Measurements from ENCODE around the gene SLC25A25.
A peak's percentile ranks its signal among the peaks of the same experiment; 100 is the strongest.

The SLC25A25 gene

DNA sequence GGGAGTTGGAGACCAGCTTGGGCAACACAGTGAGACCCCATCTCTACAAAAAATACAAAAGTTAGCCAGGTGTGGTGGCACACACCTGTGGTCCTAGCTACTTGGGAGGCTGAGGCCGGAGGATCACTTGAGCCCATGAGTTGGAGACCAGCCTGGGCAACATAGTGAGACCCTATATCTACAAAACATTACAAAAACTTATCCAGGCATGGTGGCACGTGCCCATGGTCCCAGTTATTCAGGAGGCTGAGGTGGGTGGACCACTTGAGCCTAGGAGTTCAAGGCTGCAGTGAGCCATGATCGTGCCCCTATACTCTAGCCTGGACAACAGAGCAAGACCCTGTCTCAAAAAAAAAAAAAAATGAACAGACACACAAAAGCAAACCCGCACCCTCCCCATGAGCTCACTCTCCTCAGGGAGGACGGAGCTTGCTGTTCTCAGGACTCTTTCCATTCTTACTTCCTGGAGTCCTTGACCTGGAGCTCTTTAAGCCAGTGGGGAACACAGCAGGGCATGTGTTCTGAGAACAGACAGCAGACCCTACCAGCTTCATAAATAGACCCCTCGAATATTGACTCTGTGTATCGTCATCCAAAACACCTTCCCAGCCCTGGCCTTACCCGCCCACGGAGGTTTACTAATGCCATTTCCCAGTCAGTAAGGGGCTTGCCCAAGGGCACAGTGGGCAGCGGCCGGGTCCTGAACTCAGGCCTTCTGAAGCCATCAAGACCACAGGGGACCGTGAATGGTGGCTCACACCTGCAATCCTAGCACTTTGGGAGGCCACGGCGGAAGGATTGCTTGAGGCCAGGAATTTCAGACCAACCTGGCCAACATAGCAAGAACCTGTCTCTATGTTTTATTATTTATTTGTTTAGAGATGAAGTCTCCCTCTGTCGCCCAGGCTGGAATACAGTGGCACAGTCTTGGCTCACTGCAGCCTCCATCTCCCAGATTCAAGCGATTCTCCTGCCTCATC is 48.4 kb downstream of the SLC25A25 start:
- no peak for DNase-seq (ENCODE audit: extremely low read depth, low read depth)
- TF ChIP-seq, protein P1, sequence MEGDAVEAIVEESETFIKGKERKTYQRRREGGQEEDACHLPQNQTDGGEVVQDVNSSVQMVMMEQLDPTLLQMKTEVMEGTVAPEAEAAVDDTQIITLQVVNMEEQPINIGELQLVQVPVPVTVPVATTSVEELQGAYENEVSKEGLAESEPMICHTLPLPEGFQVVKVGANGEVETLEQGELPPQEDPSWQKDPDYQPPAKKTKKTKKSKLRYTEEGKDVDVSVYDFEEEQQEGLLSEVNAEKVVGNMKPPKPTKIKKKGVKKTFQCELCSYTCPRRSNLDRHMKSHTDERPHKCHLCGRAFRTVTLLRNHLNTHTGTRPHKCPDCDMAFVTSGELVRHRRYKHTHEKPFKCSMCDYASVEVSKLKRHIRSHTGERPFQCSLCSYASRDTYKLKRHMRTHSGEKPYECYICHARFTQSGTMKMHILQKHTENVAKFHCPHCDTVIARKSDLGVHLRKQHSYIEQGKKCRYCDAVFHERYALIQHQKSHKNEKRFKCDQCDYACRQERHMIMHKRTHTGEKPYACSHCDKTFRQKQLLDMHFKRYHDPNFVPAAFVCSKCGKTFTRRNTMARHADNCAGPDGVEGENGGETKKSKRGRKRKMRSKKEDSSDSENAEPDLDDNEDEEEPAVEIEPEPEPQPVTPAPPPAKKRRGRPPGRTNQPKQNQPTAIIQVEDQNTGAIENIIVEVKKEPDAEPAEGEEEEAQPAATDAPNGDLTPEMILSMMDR (IDR thresholded peaks at IDR 0.05; ENCODE audit: low read depth, low read length), result no peak

DNA sequence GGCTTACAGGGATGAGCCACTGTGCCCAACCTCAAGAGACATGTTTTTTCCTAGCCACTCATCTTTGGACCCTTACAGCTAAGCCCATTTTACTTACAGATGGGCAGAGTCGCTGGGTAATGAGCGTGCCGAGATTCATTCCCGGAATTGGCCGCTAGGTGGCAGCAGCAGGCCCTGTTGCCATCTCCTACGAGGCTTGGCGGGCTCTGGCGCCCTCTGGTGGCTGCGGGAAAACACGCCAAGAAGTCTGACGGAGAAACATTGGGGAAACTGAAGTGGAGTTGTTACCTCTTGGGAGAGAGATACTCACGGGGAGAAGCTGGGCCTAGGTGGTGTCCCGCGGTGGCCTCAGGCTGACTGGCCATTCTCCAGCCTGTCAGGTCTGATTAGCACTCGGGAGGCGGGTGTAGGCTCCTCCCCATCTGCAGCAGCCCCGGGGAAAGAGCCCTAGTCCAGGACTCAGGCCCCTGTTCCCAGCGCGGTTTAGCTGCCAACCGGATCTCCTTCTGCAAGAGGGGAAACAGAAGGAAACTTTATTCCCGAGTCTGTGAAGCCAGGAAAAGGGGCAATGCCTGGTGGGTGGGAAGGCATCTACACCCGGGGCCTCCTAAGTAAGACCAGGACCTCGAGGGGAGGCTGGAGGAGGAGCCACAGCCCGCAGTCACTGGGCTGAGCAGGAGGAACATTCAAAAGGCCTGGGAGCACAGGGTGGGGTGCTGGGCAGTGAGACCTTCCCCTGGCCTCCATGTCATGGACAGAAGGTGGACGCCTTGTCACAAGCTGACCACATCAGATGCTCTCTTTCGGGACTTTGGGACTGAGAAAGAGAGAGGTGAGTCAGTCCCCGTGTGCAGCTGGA is 49.8 kb downstream of the SLC25A25 start:
- TF ChIP-seq, protein P1 (IDR thresholded peaks at IDR 0.05; ENCODE audit: low read depth, low read length), result no peak; the same call in none of the 2 replicates
- DNase-seq (ENCODE audit: extremely low read depth, low read depth), result peak; percentile 59

DNA sequence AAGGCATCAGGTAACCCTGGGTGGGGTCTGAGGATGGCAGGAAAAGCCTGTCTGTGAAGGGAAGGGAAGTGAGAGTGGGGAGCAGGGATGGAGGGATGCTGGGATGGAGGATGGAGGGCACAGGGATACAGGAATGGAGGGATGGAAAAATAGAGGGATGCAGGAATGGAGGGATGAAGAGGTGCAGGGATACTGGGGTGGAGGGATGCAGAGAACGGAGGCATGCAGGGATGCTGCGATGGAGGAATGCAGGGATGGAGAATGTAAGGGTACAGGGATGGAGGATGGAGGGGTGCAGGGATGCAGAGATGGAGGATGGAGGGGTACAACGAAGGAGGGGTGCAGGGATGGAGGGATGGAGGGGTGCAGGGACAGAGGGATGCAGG is 50.4 kb downstream of the SLC25A25 start:
- DNase-seq (ENCODE audit: extremely low read depth, low read depth), result no peak
- TF ChIP-seq, protein P1 (IDR thresholded peaks at IDR 0.05; ENCODE audit: low read depth, low read length), result no peak

DNA sequence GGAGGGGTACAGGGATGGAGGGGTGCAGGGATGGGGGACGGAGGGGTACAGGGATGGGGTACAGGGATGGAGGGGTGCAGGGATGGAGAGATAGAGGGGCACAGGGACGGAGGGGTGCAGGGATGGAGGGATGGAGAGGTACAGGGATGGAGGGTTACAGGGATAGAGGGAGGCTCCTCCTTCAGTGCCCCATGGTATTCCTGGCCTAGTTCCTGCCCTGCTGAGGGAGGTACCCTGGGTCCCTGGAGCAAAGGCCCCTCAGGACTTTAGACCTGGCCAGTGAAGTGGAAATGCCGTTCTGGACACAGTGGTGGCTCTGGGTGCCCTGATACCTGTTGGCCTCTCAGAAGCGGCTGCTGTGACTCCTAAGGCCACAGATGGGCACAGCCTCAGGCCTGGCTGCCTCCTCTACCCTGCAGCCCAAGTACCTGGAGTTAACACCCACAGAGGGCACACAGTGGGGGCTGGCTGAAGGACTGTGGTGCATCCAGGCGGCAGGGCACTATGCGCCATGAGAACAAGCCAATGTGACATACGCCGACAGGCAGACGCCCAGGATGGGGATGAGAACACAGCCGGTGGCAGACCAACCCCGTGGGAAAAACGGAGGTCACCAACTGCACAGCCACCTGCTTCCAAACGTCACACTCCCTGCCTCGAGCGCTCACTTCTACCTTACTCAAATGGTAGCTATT is 51.1 kb downstream of the SLC25A25 start:
- TF ChIP-seq, protein P1 (IDR thresholded peaks at IDR 0.05; ENCODE audit: low read depth, low read length), result no peak
- DNase-seq (ENCODE audit: extremely low read depth, low read depth), result no peak

DNA sequence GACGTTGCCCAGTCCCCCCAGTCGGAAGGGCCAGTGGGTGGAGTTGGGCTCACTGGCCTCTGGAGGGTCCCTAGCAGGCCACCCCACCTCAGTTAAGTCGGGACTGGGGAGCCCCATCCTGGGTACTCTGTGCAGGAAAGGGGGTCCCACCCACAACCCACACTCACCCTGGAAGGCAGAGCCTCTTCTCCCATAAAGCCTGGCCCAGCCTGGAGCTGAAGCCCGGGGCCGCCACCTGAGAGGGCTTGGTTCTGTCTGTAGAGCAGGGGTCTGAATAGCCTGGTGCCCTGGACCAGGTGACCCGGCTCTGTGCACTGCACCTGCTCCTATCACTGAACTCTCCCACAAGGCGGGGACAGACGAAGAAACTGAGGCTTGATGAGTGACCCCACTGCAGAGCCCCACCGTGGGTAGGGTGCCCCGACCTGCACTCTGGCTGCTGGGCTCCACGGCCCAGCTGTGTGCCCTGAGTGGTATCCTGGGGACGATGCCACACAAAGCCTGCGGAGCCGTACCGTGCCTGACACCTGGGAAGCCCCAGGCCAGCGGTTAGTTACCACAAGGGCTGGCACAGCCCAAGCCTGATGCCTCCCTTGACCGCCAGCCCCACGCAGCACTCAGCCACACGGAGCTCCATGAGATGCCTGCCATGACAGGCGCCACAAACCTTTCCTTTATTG is 52.2 kb downstream of the SLC25A25 start:
- TF ChIP-seq, protein P1 (IDR thresholded peaks at IDR 0.05; ENCODE audit: low read depth, low read length), result no peak
- DNase-seq (ENCODE audit: extremely low read depth, low read depth), result no peak

DNA sequence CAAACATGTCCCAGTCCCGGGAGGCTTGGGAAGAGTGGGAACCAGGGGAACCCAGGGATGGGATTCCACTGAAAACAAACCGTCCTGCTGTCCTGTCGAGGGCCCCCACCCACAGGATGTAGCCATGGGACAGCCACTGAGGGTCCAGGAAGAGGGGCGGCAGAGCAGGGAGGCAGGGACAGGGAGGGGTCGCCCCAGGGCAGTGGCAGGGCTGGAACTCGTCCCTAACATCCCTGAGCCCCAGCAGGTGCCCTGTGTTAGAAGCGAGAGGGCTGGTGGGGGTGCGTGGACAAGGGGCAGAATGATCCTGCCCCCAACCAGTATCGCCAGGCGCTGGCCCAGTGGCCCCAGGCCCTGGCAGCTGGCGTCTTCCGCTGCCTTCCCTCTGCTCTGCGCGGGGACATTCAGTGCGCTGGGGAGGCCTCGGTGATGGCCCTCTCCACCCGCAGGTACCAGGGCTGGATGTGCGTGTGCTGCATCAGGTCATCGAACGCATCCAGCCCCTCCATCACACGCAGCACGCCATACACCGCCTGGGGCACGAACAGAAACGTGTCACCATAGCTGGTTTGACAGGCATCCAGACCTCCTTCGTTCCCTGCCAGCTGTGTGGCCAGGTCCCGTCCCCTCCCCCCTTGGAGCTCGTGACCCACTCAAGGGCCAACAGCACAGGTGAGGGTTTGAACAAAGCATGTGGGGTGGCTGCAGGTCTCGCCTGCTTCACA is 52.9 kb downstream of the SLC25A25 start:
- DNase-seq (ENCODE audit: extremely low read depth, low read depth), result no peak
- TF ChIP-seq, protein P1 (IDR thresholded peaks at IDR 0.05; ENCODE audit: low read depth, low read length), result no peak
